Loucy (cell line): ENCODE results near the gene RPL37.

Experiments
- H2AFZ ChIP-seq: fragments of 200-600 bp; sonication (generic); 2 replicates; pipeline ENCODE4 v1.6.0; 2016; ENCODE audit warnings: antibody characterized with exemption, mild to moderate bottlenecking, low read length, moderate library complexity
- H3F3A ChIP-seq: fragments of 200-600 bp; 2 replicates; pipeline ENCODE4 v1.6.0; 2016; ENCODE audit warnings: antibody characterized with exemption, low read depth, mild to moderate bottlenecking
- H3K27me3 ChIP-seq: fragments of 200-600 bp; sonication (generic); 2 replicates; pipeline ENCODE4 v1.6.1; 2014; ENCODE audit warnings: low read length, mild to moderate bottlenecking; ENCODE audit not compliant: insufficient read depth, poor library complexity, severe bottlenecking
- H3K36me3 ChIP-seq: fragments of 200-600 bp; sonication (generic); 2 replicates; pipeline ENCODE4 v1.6.1; 2016; ENCODE audit warnings: low read length; ENCODE audit not compliant: insufficient read depth
- H3K4me1 ChIP-seq: fragments of 200-600 bp; sonication (generic); 2 replicates; pipeline ENCODE4 v1.5.1; 2014; ENCODE audit warnings: low read length, mild to moderate bottlenecking; ENCODE audit not compliant: insufficient read depth, poor library complexity, severe bottlenecking
- H3K4me2 ChIP-seq: fragments of 200-600 bp; sonication (generic); 2 replicates; pipeline ENCODE4 v1.6.0; 2014; ENCODE audit warnings: antibody characterized with exemption, low read length, low read depth, mild to moderate bottlenecking; ENCODE audit not compliant: poor library complexity, severe bottlenecking
- H3K4me3 ChIP-seq: fragments of 200-600 bp; sonication (generic); 2 replicates; pipeline ENCODE4 v1.5.1; 2014; ENCODE audit warnings: low read length, mild to moderate bottlenecking, mixed read lengths; ENCODE audit not compliant: poor library complexity, severe bottlenecking
- H3K79me2 ChIP-seq: fragments of 200-600 bp; sonication (generic); 2 replicates; pipeline ENCODE4 v1.6.1; 2014; ENCODE audit warnings: low read length; ENCODE audit not compliant: insufficient read depth
- H3K9ac ChIP-seq: fragments of 200-600 bp; sonication (generic); 2 replicates; pipeline ENCODE4 v1.6.0; 2014; ENCODE audit warnings: mild to moderate bottlenecking, low read depth, low read length, moderate library complexity; ENCODE audit not compliant: poor library complexity, severe bottlenecking
- H3K9me2 ChIP-seq: fragments of 200-600 bp; sonication (generic); replicated peaks from 2 replicates; pipeline ENCODE4 v1.6.1; 2016; ENCODE audit warnings: low read depth, low read length, mixed read lengths
- H3K9me3 ChIP-seq: fragments of 200-600 bp; sonication (generic); 2 replicates; pipeline ENCODE4 v1.6.1; 2014; ENCODE audit warnings: mild to moderate bottlenecking, antibody characterized with exemption, low read length, low read depth; ENCODE audit not compliant: insufficient read depth
- H4K20me1 ChIP-seq: fragments of 200-600 bp; sonication (generic); 2 replicates; pipeline ENCODE4 v1.6.0; 2014; ENCODE audit warnings: antibody characterized with exemption, low read length, mild to moderate bottlenecking; ENCODE audit not compliant: insufficient read depth, poor library complexity, severe bottlenecking
- EZH2phosphoT487 ChIP-seq: fragments of 200-600 bp; IDR thresholded peaks from 2 replicates; pipeline ENCODE4 v1.6.1; 2018; ENCODE audit warnings: antibody characterized with exemption, mild to moderate bottlenecking, moderate library complexity, borderline replicate concordance
- TF ChIP-seq, protein P1 (sequence below): fragments of 200-600 bp; sonication (generic); conservative IDR thresholded peaks from 2 replicates; pipeline ENCODE4 v1.5.1; 2014; ENCODE audit warnings: mild to moderate bottlenecking, antibody characterized with exemption, low read length

RPL37 gene

DNA sequence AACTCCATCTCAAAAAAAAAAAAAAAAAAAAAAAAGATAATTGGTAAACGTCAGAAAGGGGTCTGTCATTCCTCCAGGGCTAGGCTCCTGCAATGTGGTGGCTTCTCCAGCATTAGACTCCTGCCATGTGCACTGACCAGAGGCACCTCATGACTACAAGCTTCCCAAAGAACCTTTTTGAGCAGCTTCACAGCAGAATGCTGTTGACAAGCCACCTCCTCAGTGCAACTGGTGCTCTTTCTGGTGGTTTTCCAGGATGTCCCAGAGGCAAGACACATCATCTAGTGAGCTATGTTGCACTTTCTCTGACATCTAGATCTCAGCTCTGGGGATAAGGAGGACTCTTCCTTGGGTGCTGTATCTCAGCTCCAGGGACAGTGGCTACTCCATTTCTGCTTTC, 11.6 kb downstream of the RPL37 start:
- H4K20me1 ChIP-seq, result peaks cover 13% of the 10 kb centered on the region
- H2AFZ ChIP-seq, result no peak overlapping the region
- no peak overlapping the region for H3K9ac ChIP-seq
- no peaks in the 10 kb centered on the region for H3K27me3 ChIP-seq
- H3K9me2 ChIP-seq, result no peaks in the 10 kb centered on the region
- no peaks in the 10 kb centered on the region for H3K4me1 ChIP-seq
- H3K4me2 ChIP-seq, result no peak overlapping the region
- H3K36me3 ChIP-seq, result peaks cover 23% of the 10 kb centered on the region
- no peak for TF ChIP-seq EZH2phosphoT487
- TF ChIP-seq, protein P1, sequence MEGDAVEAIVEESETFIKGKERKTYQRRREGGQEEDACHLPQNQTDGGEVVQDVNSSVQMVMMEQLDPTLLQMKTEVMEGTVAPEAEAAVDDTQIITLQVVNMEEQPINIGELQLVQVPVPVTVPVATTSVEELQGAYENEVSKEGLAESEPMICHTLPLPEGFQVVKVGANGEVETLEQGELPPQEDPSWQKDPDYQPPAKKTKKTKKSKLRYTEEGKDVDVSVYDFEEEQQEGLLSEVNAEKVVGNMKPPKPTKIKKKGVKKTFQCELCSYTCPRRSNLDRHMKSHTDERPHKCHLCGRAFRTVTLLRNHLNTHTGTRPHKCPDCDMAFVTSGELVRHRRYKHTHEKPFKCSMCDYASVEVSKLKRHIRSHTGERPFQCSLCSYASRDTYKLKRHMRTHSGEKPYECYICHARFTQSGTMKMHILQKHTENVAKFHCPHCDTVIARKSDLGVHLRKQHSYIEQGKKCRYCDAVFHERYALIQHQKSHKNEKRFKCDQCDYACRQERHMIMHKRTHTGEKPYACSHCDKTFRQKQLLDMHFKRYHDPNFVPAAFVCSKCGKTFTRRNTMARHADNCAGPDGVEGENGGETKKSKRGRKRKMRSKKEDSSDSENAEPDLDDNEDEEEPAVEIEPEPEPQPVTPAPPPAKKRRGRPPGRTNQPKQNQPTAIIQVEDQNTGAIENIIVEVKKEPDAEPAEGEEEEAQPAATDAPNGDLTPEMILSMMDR, result no peak
- no peaks in the 10 kb centered on the region for H3K9me3 ChIP-seq
- H3F3A ChIP-seq, result peaks cover 4% of the 10 kb centered on the region; the same call in 1 of the 2 replicates
- no peak overlapping the region for H3K4me3 ChIP-seq
- H3K79me2 ChIP-seq, result peaks cover 2% of the 10 kb centered on the region; the same call in 1 of the 2 replicates

DNA sequence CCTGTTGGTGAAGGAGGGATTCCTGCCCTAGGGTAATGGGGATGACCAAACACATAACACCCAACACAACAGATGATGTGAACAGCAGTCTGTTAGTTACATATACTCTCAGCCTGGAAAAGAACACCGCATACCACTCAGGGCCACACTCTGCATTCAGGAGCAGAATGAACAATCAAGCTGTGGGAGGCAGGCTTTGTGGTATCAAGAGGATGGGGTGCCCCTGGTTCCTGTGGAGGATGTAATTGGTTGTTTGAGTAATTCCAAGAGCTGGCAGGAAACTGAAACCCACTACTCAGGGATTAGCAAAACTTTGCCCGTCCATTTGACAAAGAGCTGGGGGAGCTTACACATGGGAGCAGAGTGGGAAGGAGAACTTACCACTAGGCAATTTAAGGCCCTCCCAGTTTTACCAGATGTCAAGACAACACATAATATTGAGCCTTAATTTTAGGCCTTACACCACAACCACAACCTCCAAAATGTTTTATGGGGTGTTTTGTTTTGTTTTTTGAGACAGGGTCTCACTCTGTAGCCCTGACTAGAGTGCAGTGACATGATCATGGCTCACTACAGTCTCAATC, 21.2 kb downstream of the RPL37 start:
- Histone ChIP-seq H3K9ac (no peak overlapping the region), H4K20me1 (no peaks in the 10 kb centered on the region), H2AFZ (no peak overlapping the region), H3K4me3 (no peak overlapping the region), H3K4me2 (no peak overlapping the region), H3K79me2 (no peaks in the 10 kb centered on the region), H3K9me3 (no peaks in the 10 kb centered on the region), H3F3A (no peaks in the 10 kb centered on the region), H3K36me3 (no peaks in the 10 kb centered on the region), H3K9me2 (no peaks in the 10 kb centered on the region), H3K27me3 (no peaks in the 10 kb centered on the region), H3K4me1 (no peaks in the 10 kb centered on the region)
- TF ChIP-seq, protein P1, result no peak
- TF ChIP-seq EZH2phosphoT487, result no peak

DNA sequence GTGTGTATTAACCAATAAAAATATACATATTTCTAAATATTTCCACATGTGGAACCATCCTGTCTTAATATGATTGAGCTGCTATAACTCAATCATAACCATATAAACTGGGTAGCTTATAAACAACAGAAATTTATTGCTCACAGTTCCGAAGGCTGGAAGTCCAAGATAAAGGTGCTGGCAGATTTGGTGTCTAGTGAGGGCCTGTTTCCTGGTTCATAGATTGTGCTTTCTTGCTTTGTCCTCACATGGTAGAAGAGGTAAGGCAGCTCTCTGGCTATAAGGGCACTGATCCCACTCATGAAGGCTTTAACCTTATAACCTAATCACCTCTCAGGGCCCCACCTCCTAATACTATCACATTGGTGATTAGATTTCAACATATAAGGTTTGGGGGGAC, 22.9 kb downstream of the RPL37 start:
- no peaks in the 10 kb centered on the region for H3K36me3 ChIP-seq
- TF ChIP-seq, protein P1, result no peak
- TF ChIP-seq EZH2phosphoT487, result no peak

More for the DNA sequence above, 22.9 kb downstream of the RPL37 start:
- Histone ChIP-seq H4K20me1 (no peaks in the 10 kb centered on the region), H3K4me1 (no peaks in the 10 kb centered on the region), H3F3A (no peaks in the 10 kb centered on the region), H3K9me2 (no peaks in the 10 kb centered on the region), H3K4me2 (no peak overlapping the region), H2AFZ (no peak overlapping the region), H3K9ac (no peak overlapping the region), H3K9me3 (no peaks in the 10 kb centered on the region), H3K79me2 (no peaks in the 10 kb centered on the region), H3K27me3 (no peaks in the 10 kb centered on the region), H3K4me3 (no peak overlapping the region)
